NB4 (cell line): ENCODE data around the gene SGMS1.
A peak's percentile ranks its signal among the peaks of the same experiment; 100 is the strongest.
"Not testable (repeated sequence)": the region's sequence is repeated elsewhere in the genome, so short reads cannot be mapped to it uniquely, and the experiment has no call there.

Source experiments
- DNase-seq: peaks from one replicate; pipeline ENCODE4 v3.0.0; 2010; ENCODE audit warnings: low read depth
- H3K4me3 ChIP-seq: one replicate; pipeline ENCODE4 v1.5.1; 2011; ENCODE audit warnings: mild to moderate bottlenecking, low read depth, low read length, moderate library complexity
- MYC ChIP-seq: IDR thresholded peaks from 2 replicates; pipeline ENCODE4 v1.6.1; 2011; ENCODE audit warnings: low read depth, low read length
- POLR2A ChIP-seq: IDR thresholded peaks from 2 replicates; pipeline ENCODE4 v1.6.1; 2011; ENCODE audit warnings: mild to moderate bottlenecking; ENCODE audit not compliant: insufficient read length; ENCODE audit errors: extremely low read depth
- TF ChIP-seq, protein P1 (sequence below): IDR thresholded peaks from one replicate; pipeline ENCODE4 v1.5.1; 2012; ENCODE audit warnings: low read depth, low read length
- TF ChIP-seq, protein P2 (sequence below): IDR thresholded peaks from 2 replicates; pipeline ENCODE4 v1.6.1; 2011; ENCODE audit warnings: low read depth, low read length

SGMS1 gene

DNA sequence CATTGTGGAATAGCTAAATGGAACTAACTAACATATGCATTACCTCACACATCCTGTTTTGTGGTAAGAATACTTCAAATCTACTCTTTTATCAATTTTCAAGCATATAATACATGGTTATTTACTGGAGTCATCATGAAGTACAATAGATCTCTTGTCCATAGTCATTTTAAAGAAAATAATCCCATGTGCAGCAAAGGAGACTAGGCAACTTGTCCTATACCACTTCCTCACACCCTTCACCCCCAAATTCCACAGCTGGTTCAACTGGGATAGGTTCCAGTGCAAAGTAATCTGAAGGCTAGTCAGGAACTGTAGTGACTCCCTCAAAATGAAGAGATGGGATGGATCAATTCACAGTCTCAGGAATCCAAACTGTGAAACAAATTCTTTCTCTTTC is 176.1 kb downstream of the SGMS1 start:
- no peak for DNase-seq
- H3K4me3 ChIP-seq = no peak overlapping the region
- TF ChIP-seq MYC = no peak
- no peak for TF ChIP-seq POLR2A
- TF ChIP-seq, protein P1, sequence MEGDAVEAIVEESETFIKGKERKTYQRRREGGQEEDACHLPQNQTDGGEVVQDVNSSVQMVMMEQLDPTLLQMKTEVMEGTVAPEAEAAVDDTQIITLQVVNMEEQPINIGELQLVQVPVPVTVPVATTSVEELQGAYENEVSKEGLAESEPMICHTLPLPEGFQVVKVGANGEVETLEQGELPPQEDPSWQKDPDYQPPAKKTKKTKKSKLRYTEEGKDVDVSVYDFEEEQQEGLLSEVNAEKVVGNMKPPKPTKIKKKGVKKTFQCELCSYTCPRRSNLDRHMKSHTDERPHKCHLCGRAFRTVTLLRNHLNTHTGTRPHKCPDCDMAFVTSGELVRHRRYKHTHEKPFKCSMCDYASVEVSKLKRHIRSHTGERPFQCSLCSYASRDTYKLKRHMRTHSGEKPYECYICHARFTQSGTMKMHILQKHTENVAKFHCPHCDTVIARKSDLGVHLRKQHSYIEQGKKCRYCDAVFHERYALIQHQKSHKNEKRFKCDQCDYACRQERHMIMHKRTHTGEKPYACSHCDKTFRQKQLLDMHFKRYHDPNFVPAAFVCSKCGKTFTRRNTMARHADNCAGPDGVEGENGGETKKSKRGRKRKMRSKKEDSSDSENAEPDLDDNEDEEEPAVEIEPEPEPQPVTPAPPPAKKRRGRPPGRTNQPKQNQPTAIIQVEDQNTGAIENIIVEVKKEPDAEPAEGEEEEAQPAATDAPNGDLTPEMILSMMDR = no peak
- TF ChIP-seq, protein P2, sequence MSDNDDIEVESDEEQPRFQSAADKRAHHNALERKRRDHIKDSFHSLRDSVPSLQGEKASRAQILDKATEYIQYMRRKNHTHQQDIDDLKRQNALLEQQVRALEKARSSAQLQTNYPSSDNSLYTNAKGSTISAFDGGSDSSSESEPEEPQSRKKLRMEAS = no peak

DNA sequence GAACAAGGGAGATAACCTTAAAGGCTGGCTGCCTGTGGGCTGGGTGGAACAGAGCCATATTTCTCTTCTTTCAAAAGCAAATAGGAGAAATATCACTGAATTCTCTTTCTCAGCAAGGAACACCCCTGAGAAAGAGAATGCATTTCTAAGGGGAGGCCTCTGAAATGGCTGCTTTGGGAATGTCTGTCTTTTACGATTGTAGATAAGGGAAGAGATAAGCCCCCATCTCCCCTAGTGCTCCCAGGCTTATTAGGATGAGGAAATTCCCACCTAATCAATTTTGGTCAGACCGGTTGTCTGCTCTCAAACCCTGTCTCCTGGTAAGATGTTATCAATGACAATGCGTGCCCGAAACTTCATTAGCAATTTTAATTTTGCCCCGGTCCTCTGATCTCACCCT is 178.0 kb downstream of the SGMS1 start:
- not testable (repeated sequence) for H3K4me3 ChIP-seq, DNase-seq

DNA sequence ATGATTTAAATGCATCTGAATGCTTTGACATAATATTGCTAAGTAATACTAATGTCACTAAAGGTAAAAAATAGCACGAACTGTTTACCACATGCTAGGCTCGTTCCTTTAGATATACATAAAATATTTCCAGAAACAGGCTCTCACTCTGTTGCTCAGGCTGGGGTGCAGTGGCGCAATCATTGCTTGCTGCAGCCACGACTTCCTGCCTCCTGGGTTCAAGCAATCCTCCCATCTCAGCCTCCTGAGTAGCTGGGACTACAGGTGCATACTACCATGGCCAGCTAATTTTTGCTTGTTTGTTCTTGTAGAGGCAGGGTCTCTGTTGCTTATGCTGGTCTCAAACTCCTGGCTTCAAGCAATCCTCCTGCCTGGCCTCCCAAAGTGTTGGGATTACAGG is 183.3 kb downstream of the SGMS1 start:
- TF ChIP-seq, protein P2 = 0 out of 2 replicates have a peak, but pooled peaks have one; percentile 23
- TF ChIP-seq MYC (no peak), POLR2A (no peak)
- TF ChIP-seq, protein P1 = no peak
- DNase-seq = peak; percentile 74
- no peak overlapping the region for H3K4me3 ChIP-seq

DNA sequence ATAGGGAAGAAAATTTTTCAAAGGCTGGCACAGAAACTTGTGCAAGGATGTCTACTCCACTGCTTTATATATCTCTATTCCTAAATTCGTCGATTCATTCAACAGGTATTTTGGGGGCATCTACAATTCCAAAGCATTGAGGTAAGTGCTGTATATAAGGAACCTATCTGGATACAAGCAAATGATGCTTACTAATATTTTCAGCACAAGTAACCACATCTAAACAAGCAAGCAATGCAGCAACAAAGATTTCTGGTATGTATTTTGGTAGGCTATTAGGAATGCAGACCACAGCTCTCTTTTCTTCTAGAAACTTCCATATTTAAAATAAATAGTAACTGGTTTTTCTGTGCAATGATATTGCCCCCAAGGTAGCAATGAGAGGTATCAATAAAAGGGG is 183.9 kb downstream of the SGMS1 start:
- no peak for DNase-seq
- TF ChIP-seq MYC (no peak), POLR2A (no peak)
- TF ChIP-seq, protein P1 = no peak
- TF ChIP-seq, protein P2 = no peak
- no peak overlapping the region for H3K4me3 ChIP-seq

DNA sequence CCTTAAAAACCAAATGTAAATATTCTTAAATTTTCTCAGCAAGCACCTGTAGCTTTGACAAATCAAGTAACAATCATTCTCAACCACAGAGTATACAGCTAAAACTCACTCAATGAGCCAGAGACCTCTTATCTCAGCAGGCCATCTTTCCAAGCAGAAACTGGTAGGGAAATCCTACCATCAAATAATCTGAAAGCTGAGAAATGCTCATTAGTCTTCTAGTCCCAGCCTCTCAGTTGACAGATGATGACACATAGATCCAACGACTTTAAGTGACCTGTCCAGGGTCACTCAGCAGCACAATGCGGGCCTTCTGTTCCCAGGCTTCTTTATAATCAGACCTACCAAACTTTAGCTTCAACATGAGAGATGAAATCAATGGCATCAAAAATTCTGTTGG is 184.6 kb downstream of the SGMS1 start:
- no peak overlapping the region for H3K4me3 ChIP-seq
- TF ChIP-seq, protein P1 = no peak
- TF ChIP-seq MYC (no peak), POLR2A (no peak)
- TF ChIP-seq, protein P2 = no peak
- peak; percentile 23 for DNase-seq

DNA sequence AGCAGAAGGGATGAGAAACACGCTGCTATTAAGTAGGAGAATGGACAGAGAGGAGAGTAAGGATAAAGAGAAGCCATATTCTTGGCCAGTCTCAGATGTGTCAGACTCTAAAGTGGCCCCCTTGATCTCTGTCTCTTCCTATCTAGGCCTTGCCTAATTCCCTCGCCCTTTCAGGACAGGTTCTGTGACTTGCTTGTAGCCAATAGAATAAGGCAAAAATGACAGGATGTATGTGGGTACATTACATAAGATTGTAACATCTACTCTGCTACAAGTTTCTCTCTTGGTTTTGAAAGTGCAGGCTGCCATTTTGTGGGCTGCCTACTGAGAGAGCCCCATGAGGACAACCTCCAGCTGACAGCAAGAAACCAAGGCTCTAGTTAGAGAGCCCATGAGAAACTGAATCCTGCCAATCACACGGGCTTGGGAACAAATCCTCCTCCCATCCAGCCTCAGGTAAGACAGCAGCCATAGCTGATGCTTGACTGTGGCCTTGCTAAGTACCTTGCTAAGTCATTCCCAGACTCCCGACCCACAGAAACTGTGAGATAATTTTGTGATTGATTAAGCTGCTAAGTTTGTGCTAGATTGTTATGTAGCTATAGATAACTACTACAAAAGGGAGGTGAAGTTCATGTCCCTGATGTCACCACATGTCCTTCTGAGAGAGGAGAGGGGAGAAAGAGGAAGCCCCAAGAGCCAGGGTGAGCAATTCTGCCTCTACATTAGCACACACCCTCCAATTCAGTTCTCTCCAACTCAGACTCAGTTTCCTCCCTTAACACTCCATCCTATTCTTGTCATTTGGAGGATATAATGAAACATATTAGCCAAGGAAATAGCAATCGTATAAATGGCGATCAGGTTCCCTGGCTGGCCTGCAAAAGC is 185.5 kb downstream of the SGMS1 start:
- no peak for TF ChIP-seq MYC
- TF ChIP-seq, protein P1 = no peak
- TF ChIP-seq, protein P2 = no peak
- H3K4me3 ChIP-seq = no peak overlapping the region
- peak; percentile 57 for DNase-seq
